ENCODE data around the gene ATE1. TPM values are rescaled to one million over a fixed set of nuclear protein-coding genes. Genes with fewer than 3 reads are reported as not detected.

ATE1 gene
- total and polyA plus RNA-seq, 2 experiments from 2014 or later = 17.4 to 24.5 TPM

GRCh38 chr10:121797490-121797889 lies 130.3 kb downstream of the ATE1 start (continued):
- TF ChIP-seq ZNF114 (CRISPR knock-in tag; IDR thresholded peaks at IDR 0.05) = no peak
- TF ChIP-seq, protein P1, sequence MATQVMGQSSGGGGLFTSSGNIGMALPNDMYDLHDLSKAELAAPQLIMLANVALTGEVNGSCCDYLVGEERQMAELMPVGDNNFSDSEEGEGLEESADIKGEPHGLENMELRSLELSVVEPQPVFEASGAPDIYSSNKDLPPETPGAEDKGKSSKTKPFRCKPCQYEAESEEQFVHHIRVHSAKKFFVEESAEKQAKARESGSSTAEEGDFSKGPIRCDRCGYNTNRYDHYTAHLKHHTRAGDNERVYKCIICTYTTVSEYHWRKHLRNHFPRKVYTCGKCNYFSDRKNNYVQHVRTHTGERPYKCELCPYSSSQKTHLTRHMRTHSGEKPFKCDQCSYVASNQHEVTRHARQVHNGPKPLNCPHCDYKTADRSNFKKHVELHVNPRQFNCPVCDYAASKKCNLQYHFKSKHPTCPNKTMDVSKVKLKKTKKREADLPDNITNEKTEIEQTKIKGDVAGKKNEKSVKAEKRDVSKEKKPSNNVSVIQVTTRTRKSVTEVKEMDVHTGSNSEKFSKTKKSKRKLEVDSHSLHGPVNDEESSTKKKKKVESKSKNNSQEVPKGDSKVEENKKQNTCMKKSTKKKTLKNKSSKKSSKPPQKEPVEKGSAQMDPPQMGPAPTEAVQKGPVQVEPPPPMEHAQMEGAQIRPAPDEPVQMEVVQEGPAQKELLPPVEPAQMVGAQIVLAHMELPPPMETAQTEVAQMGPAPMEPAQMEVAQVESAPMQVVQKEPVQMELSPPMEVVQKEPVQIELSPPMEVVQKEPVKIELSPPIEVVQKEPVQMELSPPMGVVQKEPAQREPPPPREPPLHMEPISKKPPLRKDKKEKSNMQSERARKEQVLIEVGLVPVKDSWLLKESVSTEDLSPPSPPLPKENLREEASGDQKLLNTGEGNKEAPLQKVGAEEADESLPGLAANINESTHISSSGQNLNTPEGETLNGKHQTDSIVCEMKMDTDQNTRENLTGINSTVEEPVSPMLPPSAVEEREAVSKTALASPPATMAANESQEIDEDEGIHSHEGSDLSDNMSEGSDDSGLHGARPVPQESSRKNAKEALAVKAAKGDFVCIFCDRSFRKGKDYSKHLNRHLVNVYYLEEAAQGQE (IDR thresholded peaks at IDR 0.05; ENCODE audit: unreplicated experiment) = no peak

GRCh38 chr10:121796342-121796741 lies 131.5 kb downstream of the ATE1 start:
- Histone ChIP-seq H3K4me3 (no peak overlapping the region), H3F3A (replicated peaks; ENCODE audit: low read depth) (no peaks in the 10 kb centered on the region), H3K4me2 (no peak overlapping the region), H3K27ac (ENCODE audit: low read depth) (no peak overlapping the region), H3K79me2 (replicated peaks; ENCODE audit: insufficient read depth) (no peaks in the 10 kb centered on the region), H3K9me2 (ENCODE audit: insufficient read depth) (no peaks in the 10 kb centered on the region), H4K20me1 (replicated peaks; ENCODE audit: insufficient read depth) (no peaks in the 10 kb centered on the region), H2AFZ (no peak overlapping the region), H3K4me1 (ENCODE audit: insufficient read depth) (no peaks in the 10 kb centered on the region), H3K36me3 (ENCODE audit: insufficient read depth) (no peaks in the 10 kb centered on the region), H3K27me3 (ENCODE audit: insufficient read depth) (no peaks in the 10 kb centered on the region)
- H3K9me3 Mint-ChIP-seq = no peaks in the 10 kb centered on the region
- DNase-seq (ENCODE audit: low spot score) = no peak
- TF ChIP-seq STAT1 (IDR thresholded peaks at IDR 0.05; ENCODE audit: unreplicated experiment) (no peak), CTCF (conservative IDR thresholded peaks at IDR 0.05; ENCODE audit: low read depth in 2 of 2) (no peak), ZNF462 (CRISPR knock-in tag; IDR thresholded peaks at IDR 0.05) (no peak), EZH2 (IDR thresholded peaks at IDR 0.05; ENCODE audit: low read depth, unreplicated experiment) (no peak), JUNB (IDR thresholded peaks at IDR 0.05; ENCODE audit: unreplicated experiment) (no peak), ZNF331 (CRISPR knock-in tag; IDR thresholded peaks at IDR 0.05; ENCODE audit: low read depth) (no peak), CREB1 (CRISPR knock-in tag; IDR thresholded peaks at IDR 0.05; ENCODE audit: low read depth) (no peak), EZH2phosphoT487 (IDR thresholded peaks at IDR 0.05; ENCODE audit: unreplicated experiment) (no peak)
- ATAC-seq = no peak
- H3K4me1 Mint-ChIP-seq = peaks cover 6% of the 10 kb centered on the region; the same call in 1 of the 3 replicates
- H3K4me3 Mint-ChIP-seq = no peak overlapping the region
- H3K27me3 Mint-ChIP-seq (ENCODE audit: insufficient read depth, low read depth, poor library complexity) = no peaks in the 10 kb centered on the region
- H3K36me3 Mint-ChIP-seq (ENCODE audit: low read depth) = no peaks in the 10 kb centered on the region
- no peak overlapping the region for H3K27ac Mint-ChIP-seq

Measured in GM23338 (cell line).